ENCODE data around the gene POLE3.

Gene POLE3

GRCh38 chr9:113410207-113410864 is at the start of gene POLE3, which contains the start of gene C9orf43:
Gene POLE3, minus strand, starts transcription at chr9:113410675. Its CDS starts 382 bp downstream, at chr9:113410293.
Gene C9orf43, plus strand, starts transcription at chr9:113410747. Its CDS starts 2,747 bp downstream, at chr9:113413494.
- peak; percentile 97 for ATAC-seq
- TF ChIP-seq CSRNP3 (CRISPR knock-in tag; IDR thresholded peaks at IDR 0.05), result no peak
- no peak for TF ChIP-seq PPARA (CRISPR knock-in tag; IDR thresholded peaks at IDR 0.05; ENCODE audit: borderline replicate concordance)
- TF ChIP-seq ZNF8 (CRISPR knock-in tag; IDR thresholded peaks at IDR 0.05), result no peak
- no peak for TF ChIP-seq TCF4 (CRISPR knock-in tag; IDR thresholded peaks at IDR 0.05; ENCODE audit: borderline replicate concordance)
- TF ChIP-seq ZNF565 (CRISPR knock-in tag; conservative IDR thresholded peaks at IDR 0.05; ENCODE audit: low read depth), result no peak
- TF ChIP-seq OSR1 (CRISPR knock-in tag; IDR thresholded peaks at IDR 0.05), result no peak
- no peak for TF ChIP-seq ARNTL (CRISPR knock-in tag; IDR thresholded peaks at IDR 0.05; ENCODE audit: borderline replicate concordance, low read depth)
- TF ChIP-seq ZNF70 (CRISPR knock-in tag; IDR thresholded peaks at IDR 0.05), result no peak
- no peak for TF ChIP-seq ZC3H10 (CRISPR knock-in tag; IDR thresholded peaks at IDR 0.05)
- TF ChIP-seq PATZ1 (CRISPR knock-in tag; IDR thresholded peaks at IDR 0.05; ENCODE audit: borderline replicate concordance), result no peak

- peak; percentile 55 for ATAC-seq
- TF ChIP-seq ISL1 (CRISPR knock-in tag; IDR thresholded peaks at IDR 0.05) (0 out of 2 replicates have a peak, but pooled peaks have one; percentile 11), RARB (CRISPR knock-in tag; IDR thresholded peaks at IDR 0.05) (no peak)
Observed at GRCh38 chr9:113456235-113456634, 45.8 kb upstream of the POLE3 start.

GRCh38 chr9:113454914-113455761 is 44.7 kb upstream of the POLE3 start:
- peak; percentile 96 for ATAC-seq
- TF ChIP-seq CSDC2 (CRISPR knock-in tag; IDR thresholded peaks at IDR 0.05) (peak; percentile 16), GLIS3 (CRISPR knock-in tag; IDR thresholded peaks at IDR 0.05) (0 out of 2 replicates have a peak, but pooled peaks have one; percentile 45), ZNF70 (CRISPR knock-in tag; IDR thresholded peaks at IDR 0.05) (no peak), SNAI2 (CRISPR knock-in tag; IDR thresholded peaks at IDR 0.05) (no peak; the same call in 1 of the 2 replicates), TCF4 (CRISPR knock-in tag; IDR thresholded peaks at IDR 0.05; ENCODE audit: borderline replicate concordance) (peak; percentile 54; the same call in 1 of the 2 replicates), ISL1 (CRISPR knock-in tag; IDR thresholded peaks at IDR 0.05) (peak; percentile 85)

- TF ChIP-seq CSRNP3 (CRISPR knock-in tag; IDR thresholded peaks at IDR 0.05) (no peak), ISL1 (CRISPR knock-in tag; IDR thresholded peaks at IDR 0.05) (peak; percentile 22)
- no peak for ATAC-seq
Observed at GRCh38 chr9:113452113-113452605, 41.7 kb upstream of the POLE3 start.

- TF ChIP-seq OSR1 (CRISPR knock-in tag; IDR thresholded peaks at IDR 0.05), result no peak
- no peak for TF ChIP-seq CSDC2 (CRISPR knock-in tag; IDR thresholded peaks at IDR 0.05)
- TF ChIP-seq CREB5 (CRISPR knock-in tag; IDR thresholded peaks at IDR 0.05; ENCODE audit: low read depth), result no peak
- no peak for ATAC-seq
Observed at GRCh38 chr9:113449376-113449775, 38.9 kb upstream of the POLE3 start.

All from SK-N-SH treated with all-trans-retinoic acid at 6 μM for 48 hours (cell line).